HPDE6-E6E7 (cell line): ENCODE data around the gene VOPP1.
"Not testable (repeated sequence)": the region's sequence is repeated elsewhere in the genome, so short reads cannot be mapped to it uniquely, and the experiment has no call there.

ENCODE experiments used
- DNase-seq: peaks from one replicate; pipeline ENCODE4 v3.0.0; 2011; ENCODE audit warnings: missing footprints; ENCODE audit errors: extremely low spot score

Gene VOPP1

DNA sequence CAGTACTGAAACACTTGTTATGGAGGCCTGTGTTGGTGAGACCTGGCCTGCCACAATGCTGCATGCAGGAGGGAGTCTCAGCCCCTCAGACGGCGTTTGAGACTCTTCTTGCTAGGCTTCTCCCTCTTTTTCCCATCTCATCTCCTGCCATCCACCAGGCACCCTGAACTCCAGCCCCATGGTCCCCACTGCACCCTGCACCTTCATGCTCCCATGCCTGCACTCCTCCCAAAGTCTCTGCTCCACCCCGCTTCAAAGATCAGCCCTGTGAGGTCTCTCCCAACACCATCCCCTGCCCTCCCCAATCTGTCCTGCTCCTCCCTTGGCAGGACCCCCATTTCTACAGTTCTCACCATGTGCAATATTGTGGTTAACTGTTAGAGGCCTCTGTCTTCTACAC is 61.7 kb downstream of the VOPP1 start:
- no peak for DNase-seq

DNA sequence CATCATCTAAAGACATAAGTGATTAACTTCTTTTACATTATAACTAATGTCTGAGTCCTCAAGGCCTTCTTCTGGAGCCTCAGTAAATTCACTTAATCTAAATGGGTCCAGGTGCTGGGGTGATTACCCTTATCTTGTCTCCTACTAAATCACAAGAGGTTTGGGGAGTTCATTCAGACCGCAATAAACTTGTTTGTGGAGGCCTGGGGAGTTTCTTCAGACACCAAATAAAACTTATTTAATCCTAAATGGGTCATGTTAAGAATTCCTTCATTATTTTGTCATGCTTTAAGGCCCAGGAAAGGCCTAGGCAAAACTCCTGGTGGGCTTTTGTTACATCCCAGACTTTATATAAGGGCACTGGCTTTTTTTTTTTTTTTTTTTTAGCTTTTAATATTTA is 62.1 kb downstream of the VOPP1 start:
- not testable (repeated sequence) for DNase-seq

DNA sequence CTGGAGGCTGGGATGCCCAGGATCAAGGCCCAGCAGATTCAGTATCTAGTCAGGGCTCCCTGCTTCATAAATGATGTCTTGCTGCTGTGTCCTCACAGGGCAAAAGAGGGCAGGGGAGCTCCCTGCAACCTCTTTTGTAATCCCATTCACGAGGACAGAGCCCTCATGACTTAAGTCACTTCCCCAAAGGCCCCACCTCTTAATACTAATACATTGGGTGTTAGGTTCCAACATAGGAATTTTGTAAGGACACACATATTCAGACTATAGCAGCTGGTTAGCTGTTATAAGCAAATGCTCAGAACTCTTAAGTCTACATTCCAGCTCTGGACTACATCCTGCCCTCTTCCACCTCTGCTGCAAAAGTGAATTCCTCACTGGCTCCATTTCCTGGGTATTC is 63.0 kb downstream of the VOPP1 start:
- no peak for DNase-seq

DNA sequence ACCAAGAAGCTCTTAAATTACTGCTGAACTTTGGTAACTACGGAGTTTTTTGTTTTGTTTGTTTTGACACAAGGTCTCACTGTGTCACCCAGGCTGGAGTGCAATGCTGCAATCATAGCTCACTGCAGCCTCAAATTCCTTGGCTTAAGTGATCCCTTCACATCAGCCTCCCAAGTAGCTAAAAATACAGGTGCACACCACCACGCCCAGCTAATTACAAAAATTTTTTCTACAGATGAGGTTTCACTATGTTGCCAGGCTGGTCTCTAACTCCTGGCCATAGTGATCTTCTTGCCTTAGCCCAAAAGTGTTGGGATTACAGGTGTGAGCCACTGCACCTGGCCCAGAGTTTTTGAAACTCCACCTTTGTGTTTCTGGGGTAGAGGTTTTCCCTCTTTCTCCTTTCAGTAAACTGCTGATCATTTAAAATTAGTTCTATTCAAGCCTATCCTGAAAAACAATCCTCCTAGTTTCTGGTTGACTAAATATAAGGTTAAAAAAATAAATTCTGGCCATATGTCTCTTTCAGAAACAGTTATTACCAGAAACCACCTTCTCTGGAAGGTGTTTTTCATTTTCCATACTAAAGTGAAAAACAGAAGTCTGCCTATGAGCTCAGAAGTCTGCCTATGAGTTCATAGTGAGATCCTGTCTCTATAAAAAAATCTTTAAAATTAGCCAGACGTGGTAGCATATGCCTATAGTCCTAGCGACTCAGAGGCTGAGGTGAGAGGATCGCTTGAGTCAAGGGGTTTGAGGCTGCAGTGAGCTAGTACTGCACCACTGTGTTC is 63.9 kb downstream of the VOPP1 start:
- no peak for DNase-seq

DNA sequence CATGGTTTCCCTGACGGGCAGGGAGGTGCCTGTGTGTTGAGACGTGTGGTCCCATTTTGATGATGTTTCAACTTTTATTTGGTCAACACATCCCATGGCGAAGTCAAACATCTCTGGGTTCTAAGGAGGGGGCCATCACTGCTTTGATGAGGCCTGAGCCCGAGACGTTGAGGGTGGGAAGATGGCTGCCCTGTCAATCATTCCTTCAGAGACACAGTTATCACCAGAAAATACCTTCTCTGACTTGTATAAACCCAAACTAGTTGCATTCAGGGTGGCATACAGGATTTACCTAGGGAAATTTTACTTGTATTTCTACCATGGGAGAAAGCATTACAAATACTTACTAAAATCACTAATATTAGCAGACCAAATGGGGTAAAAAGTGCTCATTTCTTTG is 64.6 kb downstream of the VOPP1 start:
- no peak for DNase-seq

DNA sequence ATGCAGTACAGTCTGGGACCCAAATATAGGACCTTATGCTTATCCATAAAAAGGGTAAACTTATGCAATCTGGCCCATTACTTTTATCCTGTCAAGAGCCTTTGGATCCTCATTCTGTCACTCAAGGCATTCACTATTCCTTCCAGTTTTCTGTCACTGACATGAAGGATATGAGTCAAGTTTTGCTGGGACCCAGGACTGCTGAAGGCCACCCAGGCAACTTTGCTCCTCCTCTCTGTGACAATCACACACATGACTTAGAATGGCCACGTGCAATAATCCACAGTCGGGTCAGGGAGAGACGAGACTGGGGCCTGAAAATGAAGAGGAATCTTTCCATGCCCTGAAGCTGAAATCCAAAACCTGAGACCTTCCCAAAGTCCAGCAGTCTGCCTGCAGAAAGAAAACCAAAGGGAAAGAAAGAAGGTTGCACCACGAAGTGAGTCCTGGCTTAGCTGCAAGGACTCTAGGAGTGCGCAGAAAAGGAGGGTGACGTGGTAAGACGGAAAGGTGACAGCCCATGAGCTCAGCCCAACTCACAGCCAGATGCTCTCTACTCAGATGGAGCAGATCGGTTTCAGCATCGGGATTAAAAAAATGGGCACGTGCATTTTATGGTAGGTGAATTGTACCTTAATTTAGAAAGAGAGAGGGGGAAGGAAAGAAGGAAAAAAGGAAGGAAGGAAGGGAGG is 67.2 kb downstream of the VOPP1 start:
- DNase-seq, result no peak

DNA sequence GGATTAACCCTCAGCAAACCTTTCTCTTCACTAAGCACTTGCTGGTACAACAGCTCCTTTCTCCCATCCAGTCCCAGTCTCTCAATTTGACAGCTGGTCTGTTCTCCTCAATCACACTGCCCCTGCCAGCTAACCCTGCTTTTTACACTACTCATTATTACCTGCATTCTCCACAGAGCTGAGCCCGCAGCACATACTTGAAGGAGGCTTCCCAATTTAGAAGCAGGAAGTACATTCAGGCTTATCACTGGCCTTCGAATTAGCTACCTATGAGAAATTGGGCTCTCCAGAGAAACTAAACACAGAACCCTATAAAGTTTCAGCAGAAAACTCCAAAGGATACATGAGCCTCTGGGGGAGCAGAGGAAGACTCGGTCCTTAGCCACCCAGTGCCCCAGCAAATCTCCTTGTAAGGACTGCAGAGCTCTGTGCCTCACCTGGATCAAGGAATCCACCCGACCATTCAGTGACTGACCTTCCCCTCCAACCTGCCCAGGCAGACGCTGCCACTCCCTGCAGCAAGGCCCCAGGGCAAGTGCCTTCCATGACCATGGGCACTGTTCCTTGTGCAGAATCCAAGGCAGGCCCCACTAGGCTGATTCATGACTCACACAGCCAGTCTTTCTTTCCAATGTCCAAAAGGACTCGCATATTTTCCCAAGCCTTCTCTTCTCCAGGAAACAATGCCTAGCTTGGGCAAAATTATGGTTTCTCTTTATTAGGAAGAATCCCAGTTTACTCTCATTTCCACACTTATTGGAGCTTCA is 68.0 kb downstream of the VOPP1 start:
- DNase-seq, result no peak

DNA sequence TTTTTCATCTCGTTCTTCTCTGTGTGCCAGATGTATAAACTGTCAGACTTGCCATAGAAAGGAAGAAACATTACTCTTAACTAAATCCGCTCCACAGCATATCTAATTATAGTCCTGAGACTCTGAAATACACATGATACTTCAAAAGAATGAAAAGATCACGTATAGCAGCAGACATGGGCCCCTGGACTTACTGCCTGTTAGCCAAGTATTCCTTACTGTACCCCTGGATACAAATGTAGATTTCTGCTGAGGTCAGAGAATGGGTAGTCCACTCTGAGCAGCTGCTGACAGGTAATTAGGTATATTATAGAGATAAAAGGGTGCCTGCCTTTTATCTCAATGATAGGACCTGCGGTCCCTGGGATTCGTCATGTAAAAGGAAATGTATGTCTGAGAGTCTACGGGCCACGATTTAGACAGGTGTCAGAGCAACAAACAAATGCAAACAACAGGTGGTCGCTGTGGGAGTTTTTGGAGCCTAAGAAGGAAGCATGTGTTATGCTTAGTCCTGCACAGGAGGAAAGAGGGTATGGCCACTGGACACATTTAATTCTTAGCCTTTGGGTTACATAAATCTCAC is 69.4 kb downstream of the VOPP1 start:
- DNase-seq, result no peak

DNA sequence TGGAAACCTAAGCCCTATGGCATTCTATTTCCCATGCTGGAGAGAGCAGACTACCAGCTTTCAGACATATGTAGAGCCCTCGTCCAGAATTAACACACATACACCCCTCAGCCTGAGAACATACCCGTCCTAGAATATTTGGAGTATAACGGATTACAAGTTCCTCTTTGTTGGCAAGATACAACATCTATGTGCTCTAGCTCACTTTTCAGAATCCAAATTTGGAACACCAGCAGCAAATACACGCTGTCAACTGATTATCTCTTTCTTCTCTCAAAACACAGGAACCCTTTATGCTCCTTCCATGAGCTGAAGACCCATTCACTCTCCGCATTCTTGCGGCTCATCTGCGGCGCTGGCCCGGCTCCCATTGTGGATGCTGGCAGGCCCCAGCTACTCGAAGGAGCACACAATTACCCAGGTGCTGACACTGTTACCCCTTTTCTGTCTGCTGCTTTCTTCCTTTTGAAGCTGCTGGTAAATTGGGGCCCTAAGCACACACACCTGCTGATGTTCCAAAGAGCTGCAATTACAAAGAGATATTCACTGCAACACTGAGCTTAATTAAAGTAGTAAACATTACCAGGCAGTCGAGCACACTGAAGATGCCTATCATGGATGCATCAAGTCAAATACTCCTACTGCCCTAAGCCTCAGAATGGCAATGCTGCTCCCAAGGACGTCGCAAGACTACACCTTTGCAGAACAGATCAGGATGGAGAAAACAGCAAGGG is 70.0 kb downstream of the VOPP1 start:
- DNase-seq, result no peak

DNA sequence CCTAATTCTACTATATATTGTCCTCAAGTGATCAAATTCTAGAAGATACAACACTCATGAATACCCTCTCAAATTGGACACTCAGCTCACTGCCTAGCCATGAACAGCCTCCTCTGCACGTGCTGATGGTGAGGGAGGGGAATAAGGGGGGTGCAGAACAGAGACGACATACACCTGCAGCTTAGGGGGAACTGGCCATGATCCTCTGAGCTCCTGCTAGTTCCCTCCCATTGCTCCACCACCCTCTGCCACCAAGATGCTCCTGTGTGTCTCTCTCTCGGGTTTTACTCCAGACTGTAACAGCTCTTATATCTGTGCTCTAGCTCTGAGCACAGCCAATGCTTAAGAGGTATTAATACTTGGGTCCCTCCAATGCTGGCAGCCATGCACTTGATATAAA is 70.7 kb downstream of the VOPP1 start:
- DNase-seq, result no peak

DNA sequence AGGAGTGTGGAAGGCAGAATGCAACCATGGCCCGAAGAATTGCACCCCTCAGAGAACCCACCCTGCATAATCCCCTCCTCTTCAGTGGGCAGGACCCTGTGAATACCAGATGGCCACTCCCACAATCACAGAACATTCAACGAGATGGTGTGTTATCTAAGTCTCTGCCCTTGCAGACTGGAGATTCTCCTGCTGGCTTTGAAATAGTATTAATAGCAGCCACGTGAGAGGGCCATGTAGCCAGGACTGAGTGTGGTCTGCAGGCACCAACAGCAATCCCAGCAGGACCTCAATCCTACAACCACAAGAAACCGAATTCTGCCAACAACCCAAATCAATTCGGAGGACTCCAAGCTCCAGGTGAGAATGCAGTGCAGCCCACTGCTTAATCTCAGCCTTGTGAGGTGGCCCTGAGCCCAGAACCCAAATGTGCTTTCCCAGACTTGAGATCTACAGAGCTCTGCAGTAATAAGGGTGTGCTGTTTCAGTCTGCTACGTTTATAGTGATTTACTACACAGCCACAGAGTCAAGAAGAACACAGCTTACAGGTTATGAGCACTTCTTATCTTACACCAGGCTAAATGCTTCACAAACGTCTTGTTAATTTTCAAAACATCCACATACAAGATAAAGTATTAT is 72.1 kb downstream of the VOPP1 start:
- DNase-seq, result no peak

DNA sequence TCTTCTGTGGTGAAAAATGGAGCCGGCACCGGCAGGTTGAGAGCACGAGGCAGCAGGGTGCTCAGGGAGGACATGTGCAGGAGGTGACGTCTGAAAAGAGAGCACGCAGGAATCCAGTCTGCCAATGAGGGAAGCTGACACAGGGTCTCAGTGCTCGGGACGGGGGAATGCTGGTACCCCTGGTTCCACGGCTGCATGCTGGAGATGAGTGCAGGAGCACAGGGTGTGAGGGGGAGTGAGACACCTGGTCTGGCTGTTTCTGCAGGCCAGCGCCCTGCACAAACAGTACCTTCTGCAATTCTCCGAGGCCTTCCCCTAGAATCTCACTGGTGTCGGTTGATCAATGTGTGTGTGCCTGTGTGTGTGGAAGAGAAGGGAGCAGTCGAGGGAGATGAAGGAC is 72.7 kb downstream of the VOPP1 start:
- DNase-seq, result no peak

DNA sequence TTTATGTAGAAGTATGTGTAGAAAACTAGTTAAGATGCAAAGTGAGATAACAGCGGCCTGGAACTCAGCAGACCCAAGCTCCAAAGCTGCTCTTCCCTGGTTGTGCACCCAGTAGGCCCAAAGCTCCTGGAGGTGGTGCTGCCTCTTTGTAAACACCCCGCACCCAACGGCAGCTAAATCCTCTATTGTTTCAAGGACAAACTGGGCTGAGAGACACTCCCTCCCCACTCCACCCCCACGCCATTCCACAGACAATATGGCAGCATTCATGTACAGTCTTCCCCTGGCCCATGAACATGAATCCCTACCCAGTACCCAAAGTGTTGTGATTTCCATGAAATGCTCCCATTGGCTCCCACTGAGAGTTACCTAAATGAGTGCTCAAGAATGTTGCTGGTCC is 73.5 kb downstream of the VOPP1 start:
- DNase-seq, result no peak

DNA sequence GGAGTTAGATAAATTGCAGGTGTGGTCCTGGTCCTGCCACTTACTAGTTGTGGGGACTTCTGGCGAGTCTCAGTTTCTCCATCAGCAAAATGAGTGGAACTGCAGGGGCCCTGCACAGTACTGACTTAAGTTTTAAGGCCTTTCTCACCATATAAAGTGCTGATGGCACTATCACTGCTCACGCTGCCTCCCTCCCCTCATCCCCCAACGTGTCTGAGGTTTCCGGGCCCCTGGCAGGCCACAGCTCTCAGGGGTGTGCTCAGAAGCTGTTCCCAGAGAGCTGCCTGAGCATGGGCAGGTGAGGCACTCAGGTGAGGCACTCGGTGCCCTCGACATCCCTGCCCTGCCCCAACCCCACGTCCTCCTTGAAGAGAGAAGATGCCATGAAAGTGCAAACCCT is 74.2 kb downstream of the VOPP1 start:
- no peak for DNase-seq

DNA sequence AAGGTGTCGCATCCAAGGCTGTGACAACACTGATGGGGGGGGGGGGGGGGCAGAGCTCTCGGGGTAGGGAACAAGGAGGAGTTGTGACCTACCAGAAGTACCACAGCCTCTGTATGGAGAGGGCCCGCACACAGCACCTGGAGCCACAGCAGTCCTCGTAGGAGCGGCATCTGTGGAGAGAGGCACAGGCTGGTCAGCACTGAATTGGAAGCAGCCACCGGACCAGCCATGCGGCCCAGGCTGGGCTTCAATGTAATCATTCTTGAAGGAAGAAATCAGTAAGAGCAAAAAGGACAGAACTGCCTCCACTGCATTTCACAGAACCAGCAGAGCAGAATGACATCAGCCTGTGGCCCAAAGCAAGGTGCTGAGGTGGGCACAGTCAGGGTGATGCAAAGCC is 74.8 kb downstream of the VOPP1 start:
- DNase-seq, result no peak

DNA sequence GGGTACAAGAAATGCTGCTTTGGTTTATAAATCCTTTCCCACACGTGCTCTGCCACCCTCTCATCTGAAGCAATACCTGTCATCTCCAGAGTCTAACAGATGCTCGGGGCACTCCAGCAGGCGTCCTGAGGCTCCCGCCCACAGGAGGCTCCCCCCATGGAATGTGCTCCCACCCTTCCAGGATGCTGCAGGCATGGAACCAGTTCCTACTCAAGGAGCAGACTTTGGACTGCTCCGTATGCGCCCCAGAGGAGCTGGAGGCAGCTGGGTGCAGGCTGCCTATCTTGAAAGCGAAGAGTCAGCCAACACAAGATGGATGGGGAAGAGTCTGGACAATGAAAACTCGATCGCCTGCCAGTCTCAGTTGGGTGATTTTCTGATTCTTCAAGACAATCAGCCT is 75.4 kb downstream of the VOPP1 start:
- no peak for DNase-seq

DNA sequence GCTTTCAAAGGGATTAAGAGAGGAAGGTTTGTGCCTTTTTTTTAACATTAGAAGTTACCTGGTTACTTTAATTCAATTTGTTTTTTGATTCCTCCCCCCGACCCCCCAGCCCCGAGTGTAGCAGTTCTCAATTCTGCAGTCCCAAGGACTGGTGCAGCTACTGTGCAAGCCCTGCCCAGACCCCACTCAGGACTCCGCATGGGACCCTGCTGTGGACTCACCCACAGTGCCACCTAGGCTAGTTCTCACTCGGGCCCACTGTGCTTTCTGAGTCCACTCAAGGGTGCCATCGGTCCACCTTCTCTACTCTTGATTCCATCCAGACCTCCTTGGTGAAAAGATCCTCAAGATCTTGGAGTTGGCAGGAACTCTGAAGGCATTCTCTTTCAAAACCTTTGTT is 77.4 kb downstream of the VOPP1 start:
- DNase-seq, result no peak

DNA sequence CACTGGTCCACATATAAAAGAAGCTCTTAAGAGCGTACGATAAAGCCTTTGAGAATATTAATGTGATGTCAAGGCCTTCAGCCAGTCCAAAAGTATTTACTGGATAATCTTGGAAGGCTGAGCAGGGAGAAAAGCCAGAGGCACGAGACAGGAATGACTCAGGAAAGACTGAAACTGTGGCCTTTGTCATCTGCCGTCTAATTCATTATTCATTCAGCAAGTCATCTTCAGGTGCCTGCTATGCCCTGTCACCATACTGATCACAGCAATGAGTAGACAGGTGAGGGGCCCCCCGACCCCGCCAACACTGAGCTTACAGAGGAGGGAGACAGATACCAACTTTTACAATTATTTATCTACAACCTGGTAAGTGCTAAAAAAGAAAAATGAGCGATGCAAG is 78.9 kb downstream of the VOPP1 start:
- DNase-seq, result no peak

DNA sequence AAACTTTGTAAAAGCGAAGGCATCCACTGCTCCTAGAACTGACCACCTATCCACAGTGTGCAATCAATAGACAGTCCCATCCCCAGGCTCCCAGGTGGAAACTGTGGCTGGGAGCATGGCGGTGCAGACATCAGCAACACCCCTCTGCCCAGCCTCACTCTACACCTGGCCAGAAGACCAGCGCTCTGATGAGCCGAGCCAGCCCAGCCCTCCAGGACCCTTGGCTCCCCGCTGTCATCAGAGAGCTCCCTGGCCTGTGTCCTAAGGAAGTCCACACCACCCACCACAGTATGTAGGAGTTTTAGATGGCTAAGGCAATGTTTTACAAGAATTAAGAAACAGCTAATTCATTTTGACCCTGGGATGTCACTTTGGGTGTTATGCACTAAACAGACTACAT is 81.0 kb downstream of the VOPP1 start:
- no peak for DNase-seq

DNA sequence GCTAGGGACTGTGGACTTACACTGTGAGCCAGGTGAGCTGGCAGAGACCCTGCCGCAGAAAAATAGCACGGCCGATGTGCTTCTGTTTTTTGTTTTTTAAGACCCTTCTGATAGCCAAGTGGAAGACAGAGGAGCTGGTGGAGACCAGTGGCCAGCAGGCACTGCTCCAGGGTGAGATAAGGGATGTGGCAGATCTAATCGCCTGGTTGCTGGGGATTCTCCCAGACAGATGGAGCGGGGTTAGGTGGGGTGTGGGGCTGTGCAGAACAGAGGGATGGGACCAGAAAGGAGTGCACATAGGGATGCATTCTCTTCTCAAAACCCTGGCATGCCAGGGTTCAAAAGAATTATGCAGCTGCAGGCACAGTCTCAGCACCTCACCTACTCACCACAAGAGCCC is 82.2 kb downstream of the VOPP1 start:
- DNase-seq, result no peak

DNA sequence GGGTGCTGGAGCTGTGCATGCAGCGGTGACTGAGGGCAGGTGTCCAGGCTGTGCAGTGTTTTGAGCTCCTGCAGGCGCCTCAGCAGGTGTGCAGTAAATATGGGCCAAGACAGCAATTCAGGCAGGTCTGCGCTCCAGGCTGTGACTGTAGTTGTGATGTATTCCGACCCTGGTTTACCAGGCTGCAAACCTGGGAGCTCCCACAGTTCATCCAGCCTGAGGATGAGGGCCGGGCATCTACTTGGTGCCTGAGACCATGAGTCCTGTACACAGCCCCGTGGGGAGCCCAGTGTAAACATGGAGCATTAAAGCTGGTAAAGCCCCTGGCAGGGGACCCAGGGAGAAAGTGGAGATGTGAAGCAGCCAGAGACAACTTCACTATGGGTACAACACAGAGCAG is 82.8 kb downstream of the VOPP1 start:
- DNase-seq, result no peak
